Measurements from ENCODE around the gene RGMB.
A peak's percentile ranks its signal among the peaks of the same experiment; 100 is the strongest.
"Not testable (repeated sequence)": the region's sequence is repeated elsewhere in the genome, so short reads cannot be mapped to it uniquely, and the experiment has no call there.

RGMB gene

DNA sequence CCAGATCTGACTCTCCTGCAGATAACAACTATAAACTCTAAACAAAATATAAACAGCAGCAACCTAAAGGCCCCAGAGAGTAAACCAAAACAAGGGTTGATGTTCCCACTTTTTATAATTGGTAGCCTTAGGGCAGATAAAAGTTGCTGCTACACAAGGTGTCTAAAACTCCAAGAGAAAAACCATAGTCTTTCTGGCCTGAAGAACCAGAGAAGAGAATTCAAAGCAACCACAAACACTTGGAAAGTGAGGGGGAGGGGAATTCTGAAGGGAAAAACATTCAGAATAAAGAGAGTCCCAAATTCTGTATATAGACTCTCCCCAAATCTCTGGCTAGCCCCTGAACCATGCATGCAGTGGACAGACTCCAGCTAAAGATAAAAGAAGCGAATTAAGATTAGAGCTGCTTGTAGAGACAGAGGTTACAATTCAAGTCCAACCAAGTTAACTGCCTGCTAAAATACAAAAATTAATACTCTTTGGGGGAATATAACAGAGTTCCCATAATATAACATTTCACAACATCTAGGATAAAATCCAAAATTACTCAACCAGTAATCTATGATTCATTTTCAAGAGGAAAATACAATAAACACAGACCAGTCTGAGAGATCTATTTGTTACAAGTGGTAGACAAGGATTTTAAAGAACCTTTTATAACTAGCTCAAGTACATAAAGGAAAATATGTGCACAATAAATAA lies 37.5 kb upstream of the RGMB start (continued):
- no peak for TF ChIP-seq SALL2 (tag by site-specific recombination; IDR thresholded peaks at IDR 0.05; ENCODE audit: borderline replicate concordance)

DNA sequence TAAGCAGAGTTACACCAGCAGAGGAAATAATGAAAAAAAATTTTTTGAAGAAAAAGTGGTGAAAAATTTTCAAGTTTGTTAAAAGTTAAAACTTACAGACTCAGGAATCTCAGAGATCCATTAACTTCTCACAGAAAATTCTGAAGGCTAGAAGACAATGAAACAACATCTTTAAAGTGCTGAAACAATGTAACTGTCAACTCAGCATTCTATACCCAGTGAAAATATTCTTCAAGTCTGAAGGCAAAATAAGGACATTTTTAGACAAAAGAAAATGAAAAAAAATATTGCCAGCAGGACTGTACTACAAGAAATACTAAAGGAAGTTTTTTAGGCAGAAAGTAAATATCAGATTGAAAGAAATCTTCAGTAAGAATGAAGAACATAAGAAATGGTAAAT lies 36.7 kb upstream of the RGMB start:
- H3K9me3 ChIP-seq (ENCODE audit: control insufficient read depth, insufficient read depth, low read depth, low read length) = no peaks in the 10 kb centered on the region
- no peak for TF ChIP-seq ZEB2 (tag by site-specific recombination; IDR thresholded peaks at IDR 0.05)
- TF ChIP-seq EGR2 (tag by site-specific recombination; IDR thresholded peaks at IDR 0.05; ENCODE audit: low read depth) = no peak
- TF ChIP-seq ZNF610 (tag by site-specific recombination; IDR thresholded peaks at IDR 0.05; ENCODE audit: borderline replicate concordance) = no peak
- TF ChIP-seq ZNF324 (tag by site-specific recombination; IDR thresholded peaks at IDR 0.05) = no peak
- no peak for TF ChIP-seq ZSCAN16 (tag by site-specific recombination; IDR thresholded peaks at IDR 0.05)
- H3K36me3 ChIP-seq (ENCODE audit: control insufficient read depth in 2 of 2, insufficient read depth in 1 of 2, low read length in 2 of 2) = no peaks in the 10 kb centered on the region
- H3K4me3 ChIP-seq (ENCODE audit: low read depth, low read length) = no peak overlapping the region
- ChIA-PET POLR2A (no interaction called here), CTCF (interaction anchor here (1.5 kb wide), 1 partner anchor 9 kb away, joined by 3 read pairs; no protein-coding TSS in a partner anchor)
- no peaks in the 10 kb centered on the region for H3K4me1 ChIP-seq (ENCODE audit: control insufficient read depth, insufficient read depth, low read length)
- H3K27ac ChIP-seq (ENCODE audit: extremely low read depth, low read depth, low read length) = no peak overlapping the region

DNA sequence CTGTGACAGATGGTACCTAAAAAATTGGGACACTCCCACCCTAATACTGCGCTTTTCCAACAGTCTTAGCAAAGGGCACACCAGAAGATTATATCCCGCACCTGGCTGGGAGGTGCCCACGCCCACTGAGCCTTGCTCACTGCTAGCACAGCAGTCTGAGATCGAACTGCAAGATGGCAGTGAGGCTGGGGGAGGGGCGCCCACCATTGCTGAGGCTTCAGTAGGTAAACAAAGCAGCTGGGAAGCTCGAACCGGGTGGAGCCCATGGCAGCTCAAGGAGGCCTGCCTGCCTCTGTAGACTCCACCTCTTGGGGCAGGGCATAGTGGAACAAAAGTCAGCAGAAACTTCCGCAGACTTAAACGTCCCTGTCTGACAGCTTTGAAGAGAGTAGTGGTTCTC lies 36.0 kb upstream of the RGMB start:
- H3K36me3 ChIP-seq (ENCODE audit: control insufficient read depth in 2 of 2, insufficient read depth in 1 of 2, low read length in 2 of 2); H3K4me3 ChIP-seq (ENCODE audit: low read depth, low read length); H3K9me3 ChIP-seq (ENCODE audit: control insufficient read depth, insufficient read depth, low read depth, low read length); H3K4me1 ChIP-seq (ENCODE audit: control insufficient read depth, insufficient read depth, low read length); POLR2A ChIA-PET; H3K27ac ChIP-seq (ENCODE audit: extremely low read depth, low read depth, low read length): not testable (repeated sequence)
- CTCF ChIA-PET = interaction anchor here (1.5 kb wide), 1 partner anchor 9 kb away, joined by 3 read pairs; no protein-coding TSS in a partner anchor

DNA sequence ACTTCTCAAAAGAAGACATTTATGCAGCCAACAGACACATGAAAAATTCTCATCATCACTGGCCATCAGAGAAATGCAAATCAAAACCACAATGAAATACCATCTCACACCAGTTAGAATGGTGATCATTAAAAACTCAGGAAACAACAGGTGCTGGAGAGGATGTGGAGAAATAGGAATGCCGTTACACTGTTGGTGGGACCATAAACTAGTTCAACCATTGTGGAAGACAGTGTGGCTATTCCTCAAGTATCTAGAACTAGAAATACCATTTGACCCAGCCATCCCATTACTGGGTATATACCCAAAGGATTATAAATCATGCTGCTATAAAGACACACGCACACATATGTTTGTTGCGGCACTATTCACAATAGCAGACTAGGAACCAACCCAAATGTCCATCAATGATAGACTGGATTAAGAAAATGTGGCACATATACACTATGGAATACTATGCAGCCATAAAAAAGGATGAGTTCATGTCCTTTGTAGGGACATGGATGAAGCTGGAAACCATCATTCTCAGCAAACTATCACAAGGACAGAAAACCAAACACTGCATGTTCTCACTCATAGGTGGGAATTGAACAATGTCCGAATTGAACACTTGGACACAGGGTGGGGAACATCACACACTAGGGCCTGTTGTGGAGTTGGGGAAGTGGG lies 34.8 kb upstream of the RGMB start:
- H3K4me1 ChIP-seq (ENCODE audit: control insufficient read depth, insufficient read depth, low read length); POLR2A ChIA-PET; H3K27ac ChIP-seq (ENCODE audit: extremely low read depth, low read depth, low read length); H3K36me3 ChIP-seq (ENCODE audit: control insufficient read depth in 2 of 2, insufficient read depth in 1 of 2, low read length in 2 of 2); CTCF ChIA-PET; H3K9me3 ChIP-seq (ENCODE audit: control insufficient read depth, insufficient read depth, low read depth, low read length); H3K4me3 ChIP-seq (ENCODE audit: low read depth, low read length): not testable (repeated sequence)
- TF ChIP-seq, protein P1, sequence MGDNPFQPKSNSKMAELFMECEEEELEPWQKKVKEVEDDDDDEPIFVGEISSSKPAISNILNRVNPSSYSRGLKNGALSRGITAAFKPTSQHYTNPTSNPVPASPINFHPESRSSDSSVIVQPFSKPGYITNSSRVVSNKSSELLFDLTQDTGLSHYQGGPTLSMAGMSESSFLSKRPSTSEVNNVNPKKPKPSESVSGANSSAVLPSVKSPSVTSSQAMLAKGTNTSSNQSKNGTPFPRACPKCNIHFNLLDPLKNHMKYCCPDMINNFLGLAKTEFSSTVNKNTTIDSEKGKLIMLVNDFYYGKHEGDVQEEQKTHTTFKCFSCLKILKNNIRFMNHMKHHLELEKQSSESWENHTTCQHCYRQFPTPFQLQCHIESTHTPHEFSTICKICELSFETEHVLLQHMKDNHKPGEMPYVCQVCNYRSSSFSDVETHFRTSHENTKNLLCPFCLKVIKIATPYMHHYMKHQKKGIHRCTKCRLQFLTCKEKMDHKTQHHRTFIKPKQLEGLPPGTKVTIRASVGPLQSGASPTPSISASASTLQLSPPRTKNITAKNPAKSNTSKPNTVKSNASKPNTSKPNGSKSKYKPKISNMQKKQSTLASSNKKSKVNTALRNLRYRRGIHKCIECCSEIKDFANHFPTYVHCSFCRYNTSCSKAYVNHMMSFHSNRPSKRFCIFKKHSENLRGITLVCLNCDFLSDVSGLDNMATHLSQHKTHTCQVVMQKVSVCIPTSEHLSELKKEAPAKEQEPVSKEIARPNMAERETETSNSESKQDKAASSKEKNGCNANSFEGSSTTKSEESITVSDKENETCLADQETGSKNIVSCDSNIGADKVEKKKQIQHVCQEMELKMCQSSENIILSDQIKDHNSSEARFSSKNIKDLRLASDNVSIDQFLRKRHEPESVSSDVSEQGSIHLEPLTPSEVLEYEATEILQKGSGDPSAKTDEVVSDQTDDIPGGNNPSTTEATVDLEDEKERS (tag by site-specific recombination; IDR thresholded peaks at IDR 0.05) = 0 out of 2 replicates have a peak, but pooled peaks have one; percentile 67
- peak; percentile 69 for TF ChIP-seq ZNF146 (tag by site-specific recombination; IDR thresholded peaks at IDR 0.05)

DNA sequence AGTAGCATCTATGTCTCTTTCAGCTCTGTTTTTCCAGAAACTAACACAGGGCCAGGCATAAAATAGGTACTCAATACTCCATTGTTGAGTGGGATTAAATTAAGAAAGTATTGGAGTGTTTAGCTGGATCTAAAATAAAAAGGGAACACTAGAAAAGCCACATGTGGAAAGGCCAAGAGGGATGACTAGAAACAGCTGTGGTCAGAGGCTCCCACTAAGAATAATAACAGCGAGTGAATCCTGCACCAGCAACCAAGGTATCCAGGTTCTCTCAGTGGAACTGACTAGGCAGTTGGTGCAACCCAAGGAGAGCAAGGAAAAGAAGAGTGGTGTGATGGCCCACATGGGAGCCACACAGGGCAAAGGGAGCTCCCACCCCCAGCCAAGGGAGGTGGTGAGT lies 31.5 kb upstream of the RGMB start:
- ChIA-PET CTCF (interaction anchor here (1.2 to 1.3 kb wide), 2 partner anchors 26 to 28 kb away, joined by 3 read pairs; no protein-coding TSS in a partner anchor), POLR2A (no interaction called here)
- Histone ChIP-seq H3K36me3 (ENCODE audit: control insufficient read depth in 2 of 2, insufficient read depth in 1 of 2, low read length in 2 of 2) (no peaks in the 10 kb centered on the region), H3K4me3 (ENCODE audit: low read depth, low read length) (no peak overlapping the region), H3K4me1 (ENCODE audit: control insufficient read depth, insufficient read depth, low read length) (no peaks in the 10 kb centered on the region), H3K9me3 (ENCODE audit: control insufficient read depth, insufficient read depth, low read depth, low read length) (no peaks in the 10 kb centered on the region), H3K27ac (ENCODE audit: extremely low read depth, low read depth, low read length) (no peak overlapping the region)
- TF ChIP-seq GLIS2 (tag by site-specific recombination; IDR thresholded peaks at IDR 0.05) (no peak), ZNF433 (tag by site-specific recombination; IDR thresholded peaks at IDR 0.05; ENCODE audit: low read depth) (no peak), ZNF596 (tag by site-specific recombination; IDR thresholded peaks at IDR 0.05) (no peak), TRIM28 (IDR thresholded peaks at IDR 0.05; ENCODE audit: borderline replicate concordance, low read length) (no peak)
- TF ChIP-seq, protein P2, sequence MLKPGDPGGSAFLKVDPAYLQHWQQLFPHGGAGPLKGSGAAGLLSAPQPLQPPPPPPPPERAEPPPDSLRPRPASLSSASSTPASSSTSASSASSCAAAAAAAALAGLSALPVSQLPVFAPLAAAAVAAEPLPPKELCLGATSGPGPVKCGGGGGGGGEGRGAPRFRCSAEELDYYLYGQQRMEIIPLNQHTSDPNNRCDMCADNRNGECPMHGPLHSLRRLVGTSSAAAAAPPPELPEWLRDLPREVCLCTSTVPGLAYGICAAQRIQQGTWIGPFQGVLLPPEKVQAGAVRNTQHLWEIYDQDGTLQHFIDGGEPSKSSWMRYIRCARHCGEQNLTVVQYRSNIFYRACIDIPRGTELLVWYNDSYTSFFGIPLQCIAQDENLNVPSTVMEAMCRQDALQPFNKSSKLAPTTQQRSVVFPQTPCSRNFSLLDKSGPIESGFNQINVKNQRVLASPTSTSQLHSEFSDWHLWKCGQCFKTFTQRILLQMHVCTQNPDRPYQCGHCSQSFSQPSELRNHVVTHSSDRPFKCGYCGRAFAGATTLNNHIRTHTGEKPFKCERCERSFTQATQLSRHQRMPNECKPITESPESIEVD (tag by site-specific recombination; IDR thresholded peaks at IDR 0.05) = no peak
- TF ChIP-seq, protein P3, sequence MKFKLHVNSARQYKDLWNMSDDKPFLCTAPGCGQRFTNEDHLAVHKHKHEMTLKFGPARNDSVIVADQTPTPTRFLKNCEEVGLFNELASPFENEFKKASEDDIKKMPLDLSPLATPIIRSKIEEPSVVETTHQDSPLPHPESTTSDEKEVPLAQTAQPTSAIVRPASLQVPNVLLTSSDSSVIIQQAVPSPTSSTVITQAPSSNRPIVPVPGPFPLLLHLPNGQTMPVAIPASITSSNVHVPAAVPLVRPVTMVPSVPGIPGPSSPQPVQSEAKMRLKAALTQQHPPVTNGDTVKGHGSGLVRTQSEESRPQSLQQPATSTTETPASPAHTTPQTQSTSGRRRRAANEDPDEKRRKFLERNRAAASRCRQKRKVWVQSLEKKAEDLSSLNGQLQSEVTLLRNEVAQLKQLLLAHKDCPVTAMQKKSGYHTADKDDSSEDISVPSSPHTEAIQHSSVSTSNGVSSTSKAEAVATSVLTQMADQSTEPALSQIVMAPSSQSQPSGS (tag by site-specific recombination; IDR thresholded peaks at IDR 0.05; ENCODE audit: low read depth) = no peak

Measured in HEK293 (cell line).